GM12874 (cell line): ENCODE data around the gene CSNK1D.

Experiments used
- TF ChIP-seq, protein P1 (sequence below): IDR thresholded peaks from 2 replicates; pipeline ENCODE4 v1.5.1; 2011; ENCODE audit warnings: low read depth, mild to moderate bottlenecking, control low read depth, low read length, moderate library complexity; ENCODE audit not compliant: insufficient read depth

CSNK1D gene

GRCh38 chr17:82237083-82237745, 36.3 kb downstream of the CSNK1D start:
- TF ChIP-seq, protein P1, sequence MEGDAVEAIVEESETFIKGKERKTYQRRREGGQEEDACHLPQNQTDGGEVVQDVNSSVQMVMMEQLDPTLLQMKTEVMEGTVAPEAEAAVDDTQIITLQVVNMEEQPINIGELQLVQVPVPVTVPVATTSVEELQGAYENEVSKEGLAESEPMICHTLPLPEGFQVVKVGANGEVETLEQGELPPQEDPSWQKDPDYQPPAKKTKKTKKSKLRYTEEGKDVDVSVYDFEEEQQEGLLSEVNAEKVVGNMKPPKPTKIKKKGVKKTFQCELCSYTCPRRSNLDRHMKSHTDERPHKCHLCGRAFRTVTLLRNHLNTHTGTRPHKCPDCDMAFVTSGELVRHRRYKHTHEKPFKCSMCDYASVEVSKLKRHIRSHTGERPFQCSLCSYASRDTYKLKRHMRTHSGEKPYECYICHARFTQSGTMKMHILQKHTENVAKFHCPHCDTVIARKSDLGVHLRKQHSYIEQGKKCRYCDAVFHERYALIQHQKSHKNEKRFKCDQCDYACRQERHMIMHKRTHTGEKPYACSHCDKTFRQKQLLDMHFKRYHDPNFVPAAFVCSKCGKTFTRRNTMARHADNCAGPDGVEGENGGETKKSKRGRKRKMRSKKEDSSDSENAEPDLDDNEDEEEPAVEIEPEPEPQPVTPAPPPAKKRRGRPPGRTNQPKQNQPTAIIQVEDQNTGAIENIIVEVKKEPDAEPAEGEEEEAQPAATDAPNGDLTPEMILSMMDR = no peak

GRCh38 chr17:82236142-82236971, 37.1 kb downstream of the CSNK1D start:
- TF ChIP-seq, protein P1 = peak; percentile 95

DNA sequence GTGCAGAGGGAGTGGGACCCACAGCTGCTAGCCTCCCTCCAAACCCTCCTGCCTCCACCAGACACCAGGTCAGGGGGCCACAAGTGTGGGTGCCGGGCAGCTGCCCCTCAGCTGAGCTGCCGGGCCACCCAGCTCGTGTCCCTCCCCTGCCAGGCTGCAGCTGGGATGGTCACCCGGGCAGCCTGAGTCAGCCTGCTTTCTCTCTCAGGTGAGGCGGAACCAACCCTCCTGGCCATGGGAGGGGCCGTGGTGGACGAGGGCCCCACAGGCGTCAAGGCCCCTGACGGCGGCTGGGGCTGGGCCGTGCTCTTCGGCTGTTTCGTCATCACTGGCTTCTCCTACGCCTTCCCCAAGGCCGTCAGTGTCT, 37.7 kb downstream of the CSNK1D start:
- TF ChIP-seq, protein P1 = no peak

- TF ChIP-seq, protein P1 = no peak
Measured at GRCh38 chr17:82235056-82235774, 38.3 kb downstream of the CSNK1D start.

DNA sequence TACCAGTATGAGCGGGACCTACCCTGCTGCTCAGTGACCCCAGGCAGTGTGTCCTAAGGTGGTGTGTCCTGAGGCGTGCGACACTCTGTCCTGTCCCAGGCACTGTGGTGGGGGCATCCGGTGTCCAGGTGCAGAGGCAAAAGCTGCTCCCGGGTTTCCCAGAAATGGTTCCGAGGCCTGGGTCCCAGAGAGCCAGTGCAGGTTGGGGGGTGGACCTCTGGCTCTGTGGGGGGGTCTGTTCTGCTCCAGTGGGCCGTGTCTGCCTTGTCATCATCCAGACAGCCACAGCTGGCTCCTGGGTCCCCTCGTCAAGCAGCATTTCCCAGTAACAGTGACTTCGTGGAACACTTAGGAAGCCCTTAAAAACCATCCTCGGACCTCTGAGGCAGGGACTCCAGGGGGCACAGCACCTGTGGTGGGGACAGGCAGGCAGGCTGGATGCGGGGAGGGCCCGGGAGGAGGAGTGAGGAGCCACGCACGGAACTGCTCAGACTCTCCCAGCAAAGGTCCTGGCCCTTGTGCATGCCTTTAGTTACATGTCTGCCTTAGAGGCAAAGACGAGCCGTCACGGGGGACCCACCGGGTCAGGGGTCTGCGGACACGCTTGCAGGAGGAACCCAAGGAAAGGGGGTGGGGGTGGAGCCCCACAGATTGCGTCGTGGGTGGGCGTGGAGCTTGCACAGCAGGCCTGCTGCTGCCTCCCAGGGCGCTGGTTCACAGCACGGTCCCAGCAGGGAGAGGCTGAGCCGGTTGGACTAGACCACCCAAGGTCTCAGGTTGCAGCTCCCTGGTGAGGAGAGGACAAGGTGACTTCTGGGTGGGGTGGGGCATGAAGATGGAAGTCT, 39.1 kb downstream of the CSNK1D start:
- TF ChIP-seq, protein P1 = no peak

DNA sequence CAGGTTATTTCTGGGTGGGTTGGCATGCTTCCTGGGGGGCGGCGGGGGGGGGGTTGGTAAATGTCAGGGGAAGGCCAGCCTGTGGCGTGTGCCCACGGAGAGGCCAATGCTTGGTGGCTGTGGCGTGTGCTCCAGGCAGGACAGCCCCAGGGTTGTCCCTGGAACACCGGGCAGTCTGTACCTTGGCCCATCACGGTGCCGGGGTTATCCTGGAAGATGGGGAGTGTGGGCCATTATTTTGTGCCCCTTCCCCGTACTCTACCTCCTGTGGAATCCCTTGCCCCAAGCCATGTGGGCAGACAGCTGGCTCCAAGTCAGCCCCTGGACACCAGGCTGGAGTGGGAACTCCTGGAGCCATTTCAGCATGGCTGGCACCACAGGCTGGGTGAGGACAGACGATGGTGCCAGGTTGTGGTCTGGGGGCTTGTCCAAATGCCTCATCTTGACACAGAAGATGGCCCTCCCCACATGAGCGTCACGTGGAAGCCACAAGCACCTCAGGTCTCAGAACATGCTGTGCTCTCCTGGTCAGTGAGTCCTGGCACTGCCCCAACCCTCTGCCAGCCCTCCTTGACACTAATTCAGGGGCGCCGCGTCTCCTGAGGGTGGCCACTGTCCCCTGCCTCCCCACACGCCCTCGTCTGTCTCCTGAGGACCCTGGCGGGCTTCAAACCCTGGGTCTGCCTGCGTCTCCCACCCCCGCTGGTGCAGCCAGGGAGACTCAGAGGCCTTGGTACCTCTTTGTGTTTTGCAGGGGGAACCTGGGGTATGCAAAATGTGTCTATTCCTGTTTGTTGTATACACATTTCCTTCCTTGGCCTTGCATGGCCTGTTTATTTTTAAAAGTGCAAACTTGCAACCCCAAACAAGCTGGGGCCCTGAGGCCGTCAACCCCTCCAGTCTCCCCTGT, 40.4 kb downstream of the CSNK1D start:
- TF ChIP-seq, protein P1 = no peak
